NCI-H460 (cell line): Measurements from ENCODE around the gene POU2F2. TPM values are rescaled to one million over a fixed set of nuclear protein-coding genes. Genes with fewer than 3 reads are reported as not detected.

Experiments
- DNase-seq: peaks from one replicate; pipeline ENCODE4 v3.0.0-alpha.2; 2016; ENCODE audit warnings: low read depth; ENCODE audit errors: extremely low read depth
- total RNA-seq: library from RNA; depleted of rRNA; stranded (reverse); fragments of >200 nt; shearing (Covaris generic); gene quantifications from 2 replicates; pipeline ENCODE4 v1.2.3, GENCODE V29; 2014

The POU2F2 gene
- total RNA-seq, 1 experiment from 2014 or later: 0.02 TPM

- no peak for DNase-seq
Observed at GRCh38 chr19:42129399-42130253, 2.6 kb downstream of the POU2F2 start.

DNA sequence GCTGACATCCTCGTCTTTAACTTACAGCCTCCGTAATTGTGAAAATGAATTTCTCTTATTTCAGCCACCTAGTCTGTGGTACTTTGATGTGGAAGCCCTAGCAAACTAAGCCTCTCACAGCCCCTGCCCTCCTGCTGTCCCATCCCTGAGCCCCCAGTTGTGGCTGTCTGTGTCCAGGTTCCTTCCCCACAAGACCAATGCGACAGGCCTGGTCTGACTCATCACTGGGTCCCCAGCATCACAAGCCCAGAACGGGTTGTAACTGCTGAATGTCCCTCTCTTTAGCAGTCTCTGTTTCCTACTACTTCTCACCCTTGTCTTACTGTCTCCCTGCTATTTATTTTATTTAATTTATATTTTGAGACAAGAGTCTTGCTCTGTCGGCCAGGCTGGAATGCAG, 5.7 kb downstream of the POU2F2 start:
- no peak for DNase-seq

GRCh38 chr19:42125536-42125935, 6.7 kb downstream of the POU2F2 start:
- DNase-seq: no peak

GRCh38 chr19:42124386-42124901, 7.8 kb downstream of the POU2F2 start:
- DNase-seq: no peak

GRCh38 chr19:42123765-42124164, 8.5 kb downstream of the POU2F2 start:
- no peak for DNase-seq

GRCh38 chr19:42122691-42123607, 9.3 kb downstream of the POU2F2 start:
- DNase-seq: no peak

DNA sequence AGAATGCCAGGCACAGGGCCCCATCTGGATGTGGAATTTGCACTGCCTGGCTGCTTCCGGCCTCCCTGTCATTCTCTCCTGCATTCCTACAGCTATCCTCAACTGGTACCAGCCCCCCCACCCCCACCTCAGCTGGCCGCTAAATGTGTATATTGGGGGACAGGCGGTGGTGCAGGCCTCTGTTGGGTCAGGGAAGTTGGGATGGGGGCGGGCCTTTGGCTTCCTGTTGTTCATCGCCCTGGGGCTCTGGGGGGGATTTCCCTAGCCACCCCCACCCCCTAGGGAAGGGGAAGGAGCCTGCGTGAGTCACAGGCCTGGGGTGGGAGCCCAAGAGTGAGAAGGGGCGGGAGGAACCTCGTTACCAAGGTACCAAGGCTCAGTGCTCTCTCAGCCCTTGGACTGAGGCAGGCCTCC, 10.6 kb downstream of the POU2F2 start:
- DNase-seq: no peak

- DNase-seq: no peak
Observed at GRCh38 chr19:42121036-42121621, 11.1 kb downstream of the POU2F2 start.

GRCh38 chr19:42120276-42120980, 11.8 kb downstream of the POU2F2 start:
- DNase-seq: no peak

- no peak for DNase-seq
Observed at GRCh38 chr19:42117076-42117475, 15.2 kb downstream of the POU2F2 start.

DNA sequence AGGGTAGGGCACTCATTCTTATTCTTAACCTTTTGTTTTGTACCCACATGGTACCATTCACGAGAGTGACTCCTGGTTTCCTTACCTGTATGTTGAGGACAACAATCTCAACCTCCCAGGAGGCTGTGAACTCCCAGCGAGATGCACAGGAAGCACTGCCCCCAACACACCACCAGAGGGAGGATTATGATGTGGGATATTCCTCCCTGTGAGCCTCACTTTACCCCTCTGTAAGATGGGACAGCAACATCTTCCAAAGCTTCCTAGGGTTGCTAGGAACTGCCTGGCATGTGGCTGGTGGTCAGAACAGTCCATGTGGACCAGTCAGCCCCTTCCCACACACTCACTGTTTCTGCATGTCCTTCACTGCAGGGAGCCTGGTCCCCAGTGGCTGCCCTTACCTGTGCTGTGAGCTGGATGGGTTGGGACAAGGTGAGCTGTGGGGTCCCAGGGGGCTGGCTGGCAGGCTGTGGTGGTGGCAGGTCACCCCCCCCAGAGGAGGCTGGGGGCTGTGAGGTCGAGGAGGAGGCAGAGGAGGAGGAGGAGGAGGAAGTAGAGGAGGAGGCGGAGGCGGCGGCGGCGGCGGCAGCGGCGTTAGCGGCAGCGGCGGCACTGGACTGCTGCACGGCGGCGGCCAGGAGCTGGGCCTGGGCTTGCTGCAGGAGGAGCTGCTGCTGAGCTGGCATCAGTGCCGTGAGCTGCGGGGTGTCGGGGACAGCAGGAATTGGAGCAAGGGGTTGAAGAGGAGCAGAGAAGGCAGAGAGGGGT, 15.8 kb downstream of the POU2F2 start:
- no peak for DNase-seq

DNA sequence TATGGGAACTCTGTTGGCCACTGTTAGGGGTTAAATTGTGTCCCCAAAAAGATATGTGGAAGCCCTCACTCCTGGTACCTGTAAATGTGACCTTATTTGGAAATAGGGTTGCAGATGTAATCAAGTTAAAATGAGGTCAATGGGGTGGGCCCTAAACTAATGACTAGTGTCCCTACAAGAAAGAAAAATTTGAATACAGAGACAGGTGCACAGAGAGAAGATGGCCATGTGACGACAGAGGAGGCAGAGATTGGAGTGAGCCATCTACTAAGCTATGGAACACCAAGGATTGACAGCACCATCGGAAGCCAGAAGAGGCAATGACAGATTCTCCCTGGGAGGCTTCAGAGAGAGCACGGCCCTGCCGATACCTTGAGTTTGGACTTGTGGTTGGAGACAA, 16.5 kb downstream of the POU2F2 start:
- no peak for DNase-seq

GRCh38 chr19:42115219-42115618, 17.0 kb downstream of the POU2F2 start:
- no peak for DNase-seq

GRCh38 chr19:42114412-42114811, 17.8 kb downstream of the POU2F2 start:
- DNase-seq: no peak

DNA sequence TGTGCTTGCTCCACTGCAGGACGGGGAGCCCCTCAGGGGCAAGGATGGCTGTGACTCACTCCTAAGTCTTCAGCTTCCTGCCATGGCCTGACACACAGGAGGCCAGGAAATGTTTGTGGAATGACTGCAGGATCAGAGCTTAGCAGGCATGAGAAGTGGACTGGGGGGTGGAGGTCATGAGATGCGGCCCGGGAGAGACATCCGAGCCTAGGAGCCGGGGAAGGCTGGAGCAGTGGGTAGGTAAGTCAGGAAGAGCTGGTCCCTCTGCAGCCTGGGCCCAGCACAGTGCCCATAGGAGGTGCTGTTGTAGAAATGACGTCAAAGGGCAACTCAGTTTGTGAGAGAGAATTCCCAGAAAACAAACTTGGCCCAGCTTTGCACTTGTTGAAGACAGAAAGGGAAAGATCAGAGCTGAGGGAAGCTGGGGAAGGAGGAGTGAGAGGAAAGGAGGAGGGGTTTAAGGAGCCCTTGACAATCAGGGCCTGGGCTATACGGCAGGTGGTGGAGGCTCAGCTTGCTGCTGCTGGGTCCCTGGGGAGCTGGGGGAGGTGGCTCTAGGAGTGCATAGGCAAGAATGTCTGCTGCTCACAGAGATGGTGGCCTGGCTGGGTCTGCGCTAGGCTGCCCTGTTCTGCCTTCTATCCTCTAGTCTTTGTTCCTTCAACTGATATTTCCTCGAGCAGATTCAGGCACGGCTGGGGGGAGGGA, 18.5 kb downstream of the POU2F2 start:
- DNase-seq: peak; percentile 28

DNA sequence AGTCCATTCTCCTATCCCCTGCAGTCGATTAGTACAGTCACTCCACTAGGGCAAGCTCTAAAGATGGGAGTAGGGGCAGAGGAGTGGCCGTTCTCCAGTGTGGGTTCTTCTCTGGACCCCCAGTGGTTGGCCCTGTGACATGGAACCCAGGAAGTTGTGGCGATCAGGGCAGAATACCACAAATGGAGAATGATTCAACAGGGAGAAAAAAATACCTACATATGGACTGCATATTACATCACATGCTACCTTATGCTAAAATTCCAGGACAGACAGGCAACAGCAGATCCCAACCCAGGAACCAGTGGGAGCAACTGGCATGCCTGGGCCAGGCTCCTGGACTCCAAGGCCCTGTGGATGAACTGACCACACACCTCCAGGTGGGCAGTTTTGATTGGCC, 20.4 kb downstream of the POU2F2 start:
- DNase-seq: no peak

DNA sequence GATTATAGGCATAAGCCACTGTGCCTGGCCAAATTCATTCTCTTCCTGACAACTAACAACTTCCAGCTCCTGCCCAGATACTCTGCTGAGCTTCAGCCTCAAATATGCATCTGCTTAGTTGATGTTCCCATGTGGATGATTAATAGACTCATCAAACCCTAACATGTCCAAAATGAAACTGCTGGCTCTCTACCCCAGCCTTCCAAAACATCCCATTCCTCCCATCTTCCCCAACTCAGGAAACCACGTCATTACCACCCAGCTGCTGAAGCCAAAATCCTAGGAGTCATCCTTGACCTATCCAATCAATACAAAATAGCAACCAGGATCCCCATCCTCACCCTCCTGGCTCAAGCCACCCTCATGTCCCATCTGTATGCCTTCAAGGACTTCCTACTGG, 20.9 kb downstream of the POU2F2 start:
- no peak for DNase-seq

DNA sequence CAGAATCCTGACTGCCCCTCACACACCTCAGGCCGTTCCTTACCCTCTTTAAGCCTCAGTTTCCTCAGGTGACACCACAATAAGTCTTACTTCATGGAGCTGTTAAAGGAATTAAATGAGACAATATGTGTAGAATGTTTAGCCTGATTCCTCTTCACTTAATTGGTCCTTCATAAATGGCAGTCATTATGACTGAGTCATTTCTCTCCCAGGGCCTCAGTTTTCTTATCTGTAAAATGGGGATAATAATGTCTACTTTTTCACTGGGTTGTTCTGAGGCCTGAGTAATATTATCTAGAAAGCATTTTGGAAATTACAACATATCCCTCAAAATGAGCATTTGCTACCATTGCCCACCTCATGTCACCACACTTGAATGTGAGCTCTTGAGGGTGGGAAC, 21.6 kb downstream of the POU2F2 start:
- no peak for DNase-seq

DNA sequence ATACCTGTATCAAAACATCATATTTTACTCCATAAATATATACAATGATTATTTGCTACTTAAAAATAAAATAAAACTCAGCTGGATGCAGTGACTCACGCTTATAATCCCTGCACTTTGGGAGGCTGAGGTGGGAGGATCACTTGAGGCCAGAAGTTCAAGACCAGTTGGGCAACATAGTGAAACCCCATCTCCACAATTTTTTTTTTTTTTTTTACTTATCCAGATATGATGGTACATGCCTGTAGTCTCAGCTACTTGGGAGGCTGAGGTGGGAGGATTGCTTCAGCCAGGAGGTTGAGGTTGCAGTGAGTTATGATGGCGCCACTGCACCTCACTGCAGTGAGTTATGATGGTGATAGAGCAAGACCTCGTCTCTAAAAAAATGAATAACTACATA, 22.4 kb downstream of the POU2F2 start:
- no peak for DNase-seq
